GM21619 (cell line): ENCODE results near the gene SHC4.
"Not testable (repeated sequence)": the region's sequence is repeated elsewhere in the genome, so short reads cannot be mapped to it uniquely, and the experiment has no call there.

Source experiments
- ATAC-seq: cut with Tn5 transposase; IDR thresholded peaks from one replicate; pipeline ENCODE4 v1.9.1; 2021; ENCODE audit not compliant: unreplicated experiment

SHC4 gene

DNA sequence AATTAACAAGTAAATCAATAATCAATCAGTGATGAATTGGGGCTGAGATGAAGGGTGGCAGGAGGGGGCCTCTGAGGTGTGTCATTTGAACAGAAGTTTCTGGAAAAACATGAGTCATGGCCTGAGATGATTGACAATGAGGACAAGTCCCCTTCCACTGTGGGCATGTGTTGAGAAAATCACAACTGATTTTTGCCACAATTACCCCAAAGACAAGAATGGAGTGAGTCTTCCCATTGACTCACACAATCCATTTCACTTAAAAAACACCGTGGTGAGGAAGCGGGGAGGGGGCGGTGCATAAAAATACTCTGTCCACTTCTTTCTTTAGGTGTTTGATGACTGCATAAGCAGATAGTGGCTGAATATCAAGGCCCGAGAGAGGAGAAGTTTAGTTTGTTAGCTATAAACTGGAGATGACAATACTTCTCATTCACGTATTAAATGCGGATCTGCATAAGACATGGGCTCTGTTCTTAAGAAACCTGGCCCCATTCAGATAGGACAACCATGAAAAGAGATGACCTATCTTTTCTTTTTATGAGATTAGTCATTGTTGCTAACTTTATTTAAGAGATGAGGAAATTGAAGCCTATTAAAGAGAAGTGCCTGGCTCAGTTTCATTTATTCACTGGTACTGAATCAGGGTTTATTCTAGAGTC, 34.7 kb downstream of the SHC4 start:
- ATAC-seq = no peak

DNA sequence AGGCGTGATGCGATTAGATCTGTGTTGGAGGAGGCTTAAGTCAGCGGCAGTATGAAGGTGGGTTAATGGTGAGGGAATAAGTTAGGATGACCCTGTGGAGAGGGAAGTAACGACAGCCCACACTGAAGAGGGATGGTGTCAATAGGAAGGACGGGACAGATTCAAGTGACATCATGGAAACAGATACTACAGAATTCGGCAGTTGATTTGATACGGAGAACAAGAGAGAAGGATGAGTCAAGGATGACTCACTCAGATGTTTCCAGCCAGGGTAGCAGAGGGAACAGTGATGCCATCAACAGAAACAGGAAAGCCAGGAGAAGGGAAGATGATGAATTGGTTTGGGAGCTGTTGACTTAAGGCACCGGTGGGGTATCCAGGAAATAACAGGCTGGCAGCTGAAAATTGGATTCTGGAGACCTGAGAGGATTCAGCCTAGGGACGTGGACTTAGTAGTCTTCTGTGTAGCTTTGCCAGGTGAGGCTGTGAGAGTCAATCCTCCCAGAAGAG, 38.0 kb downstream of the SHC4 start:
- ATAC-seq = no peak

DNA sequence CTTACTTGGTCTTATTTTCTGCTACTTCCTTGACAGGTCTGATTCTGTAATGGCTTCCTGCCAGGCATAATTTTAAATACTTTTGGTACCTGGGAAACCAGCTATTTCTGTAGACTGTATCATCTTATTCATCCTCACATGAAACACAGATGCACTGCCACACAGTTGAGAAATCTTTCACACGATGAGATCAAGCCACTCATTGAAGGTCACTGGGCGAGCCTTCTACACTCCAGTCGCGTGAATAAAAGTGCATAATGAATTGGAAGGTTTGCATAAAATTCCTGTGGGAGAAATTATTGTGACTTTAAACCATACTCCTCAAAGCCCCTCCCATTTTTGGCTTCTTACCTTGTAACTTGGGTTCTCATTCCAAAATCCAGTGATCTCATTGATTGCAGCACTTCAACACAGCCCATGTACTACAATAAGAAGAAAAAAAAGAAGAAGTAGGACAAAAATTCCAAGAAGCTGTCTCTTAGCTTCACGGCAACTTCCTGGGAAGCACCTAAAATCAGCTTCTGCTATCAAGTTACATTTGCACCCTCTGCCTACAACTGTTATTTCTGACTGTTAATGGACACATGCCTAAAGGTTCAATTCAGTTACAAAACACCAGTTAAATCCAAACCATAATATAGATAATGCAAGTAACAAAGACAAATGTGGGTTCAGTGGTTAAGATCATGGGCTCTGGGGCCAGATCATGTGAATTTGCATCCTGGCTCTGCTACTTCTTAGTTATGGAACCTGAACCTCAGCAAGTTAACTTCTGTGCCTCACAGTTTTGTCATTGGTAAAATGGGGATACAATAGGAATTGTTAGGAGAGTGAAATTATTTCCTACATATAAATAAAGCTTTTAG, 39.0 kb downstream of the SHC4 start:
- no peak for ATAC-seq

DNA sequence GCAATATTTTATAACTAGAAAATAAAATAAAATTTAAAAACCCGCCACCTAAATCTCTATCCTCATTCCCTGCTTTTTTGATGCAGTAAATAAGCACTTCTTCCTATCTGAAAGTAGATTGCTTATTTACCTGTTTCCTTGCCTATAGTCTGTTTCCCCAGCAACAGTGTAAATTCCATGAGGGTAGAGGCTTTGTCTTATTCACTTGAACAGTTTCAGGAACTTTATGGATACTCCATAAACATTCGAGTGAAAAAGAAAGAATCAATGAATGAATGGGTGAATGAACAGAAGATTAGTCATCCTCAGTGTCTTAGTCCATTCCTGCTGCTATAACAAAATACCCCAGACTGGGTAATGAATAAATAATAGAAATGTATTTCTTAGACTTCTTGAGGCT, 41.7 kb downstream of the SHC4 start:
- ATAC-seq = no peak

DNA sequence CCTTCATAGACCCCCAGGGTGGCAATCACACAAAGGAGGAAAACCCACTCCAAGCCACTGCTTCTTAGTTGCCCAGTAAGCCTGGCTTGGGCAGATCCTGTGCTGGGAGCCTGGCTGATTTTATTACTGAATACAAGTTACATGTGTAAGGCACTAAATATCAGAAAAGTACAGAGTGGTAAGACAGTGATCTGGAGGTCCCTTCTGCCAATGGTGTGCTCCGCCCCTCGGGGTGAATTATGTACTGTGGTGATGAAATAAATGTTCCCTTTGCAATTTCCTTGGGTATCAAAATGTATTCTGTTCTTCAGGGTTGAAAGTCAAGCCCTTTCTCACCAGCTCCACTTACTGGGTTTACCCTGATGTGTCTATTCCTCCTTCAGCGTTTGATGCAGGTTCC, 47.0 kb downstream of the SHC4 start:
- no peak for ATAC-seq

DNA sequence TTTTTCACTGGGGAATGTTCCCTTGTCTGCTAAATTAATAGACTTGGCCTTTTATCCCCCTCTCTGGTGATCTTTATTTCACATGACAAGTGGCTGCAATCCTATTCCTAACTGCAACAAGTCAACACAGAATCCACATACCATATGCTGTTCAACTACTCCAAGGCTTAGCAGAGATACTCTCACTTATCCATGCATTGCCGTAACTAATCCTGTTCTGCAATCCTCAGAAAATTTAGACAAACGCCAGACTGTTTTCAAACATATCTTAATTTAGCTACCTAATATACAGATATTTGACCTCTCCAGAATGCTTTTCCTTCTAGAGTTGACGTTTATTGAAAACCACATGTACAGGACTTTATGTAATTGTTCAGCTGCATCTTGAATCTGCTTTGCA, 47.9 kb downstream of the SHC4 start:
- no peak for ATAC-seq

DNA sequence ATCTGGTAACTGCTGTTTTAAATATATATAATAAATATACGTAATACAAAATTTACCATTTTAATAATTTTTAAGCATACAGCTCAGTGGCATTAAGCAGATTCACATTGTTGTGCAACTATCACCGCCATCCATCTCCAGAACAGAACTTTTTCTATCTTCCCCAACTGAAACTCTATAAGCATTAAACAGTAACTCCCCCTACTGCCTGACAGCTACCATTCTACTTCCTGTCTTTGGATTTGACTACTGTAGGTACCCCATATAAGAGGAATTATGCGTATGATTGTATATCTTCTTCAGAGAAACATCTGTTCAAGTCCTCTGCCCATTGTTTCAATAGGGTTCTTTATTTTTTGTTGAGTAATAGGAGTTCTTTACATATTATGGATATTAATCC, 49.0 kb downstream of the SHC4 start:
- no peak for ATAC-seq

DNA sequence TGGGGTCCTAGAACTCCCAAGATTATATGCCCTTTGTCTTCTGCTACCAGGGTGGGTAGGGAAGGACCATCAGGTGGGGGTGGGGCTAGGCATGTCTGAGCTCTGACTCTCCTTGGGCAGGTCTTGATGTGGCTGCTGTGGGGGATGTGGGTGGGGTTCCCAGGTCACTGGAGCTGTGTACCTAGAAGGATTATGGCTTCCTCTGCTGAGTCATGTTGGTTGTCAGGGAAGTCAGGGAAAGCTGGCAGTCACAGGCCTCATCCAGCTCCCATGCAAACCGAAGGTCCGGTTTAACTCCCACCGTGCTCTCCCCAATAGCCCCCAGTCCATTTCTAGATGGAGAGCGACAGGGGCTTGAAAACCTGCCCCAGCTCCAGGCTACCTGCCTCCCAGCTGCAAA, 50.6 kb downstream of the SHC4 start:
- no peak for ATAC-seq

DNA sequence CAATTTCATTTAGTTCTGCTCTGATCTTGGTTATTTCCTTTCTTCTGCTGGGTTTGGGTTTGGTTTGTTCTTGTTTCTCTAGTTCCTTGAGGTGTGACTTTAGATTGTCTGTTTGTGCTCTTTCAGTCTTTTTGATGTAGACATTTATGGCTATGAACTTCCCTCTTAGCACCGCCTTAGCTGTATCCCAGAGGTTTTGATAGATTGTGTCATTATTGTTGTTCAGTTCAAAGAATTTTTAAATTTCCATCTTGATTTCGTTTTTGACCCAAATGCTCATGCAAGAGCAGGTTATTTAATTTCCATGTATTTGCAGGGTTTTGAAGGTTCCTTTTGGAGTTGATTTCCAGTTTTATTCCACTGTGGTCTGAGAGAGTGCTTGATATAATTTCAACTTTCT, 53.2 kb downstream of the SHC4 start:
- not testable (repeated sequence) for ATAC-seq

DNA sequence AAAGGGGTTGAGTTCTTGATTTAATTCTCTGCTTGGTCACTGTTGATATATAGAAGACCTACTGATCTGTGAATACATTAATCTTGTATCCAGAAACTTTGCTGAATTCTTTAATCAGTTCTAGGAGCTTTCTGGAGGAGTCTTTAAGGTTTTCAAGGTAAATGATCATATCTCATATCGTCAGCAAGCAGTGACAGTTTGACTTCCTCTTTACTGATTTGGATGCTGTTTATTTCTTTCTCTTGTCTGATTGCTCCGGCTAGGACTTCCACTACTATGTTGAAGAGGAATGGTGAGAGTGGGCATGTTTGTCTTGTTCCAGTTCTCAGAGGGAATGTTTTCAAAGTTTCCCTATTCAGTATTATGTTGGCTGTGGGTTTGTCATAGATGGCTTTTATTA, 54.4 kb downstream of the SHC4 start:
- not testable (repeated sequence) for ATAC-seq

DNA sequence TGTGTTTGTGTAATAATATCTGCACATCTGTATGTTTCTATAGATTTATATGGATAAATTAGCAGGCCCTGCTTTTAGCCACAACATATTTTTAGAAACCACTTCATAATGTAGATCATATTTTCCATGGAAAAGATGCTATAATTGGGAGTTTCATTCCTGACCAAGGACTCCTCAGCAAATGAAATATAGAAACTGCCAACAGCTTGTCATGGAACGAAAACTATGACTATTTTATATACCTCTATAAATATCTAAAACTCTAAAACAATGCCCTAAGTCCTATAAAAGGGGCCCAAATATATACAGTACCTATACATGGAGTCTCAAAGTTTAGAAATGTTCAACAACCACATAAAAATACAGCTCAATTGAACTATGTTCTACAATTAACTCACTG, 57.9 kb downstream of the SHC4 start:
- no peak for ATAC-seq

DNA sequence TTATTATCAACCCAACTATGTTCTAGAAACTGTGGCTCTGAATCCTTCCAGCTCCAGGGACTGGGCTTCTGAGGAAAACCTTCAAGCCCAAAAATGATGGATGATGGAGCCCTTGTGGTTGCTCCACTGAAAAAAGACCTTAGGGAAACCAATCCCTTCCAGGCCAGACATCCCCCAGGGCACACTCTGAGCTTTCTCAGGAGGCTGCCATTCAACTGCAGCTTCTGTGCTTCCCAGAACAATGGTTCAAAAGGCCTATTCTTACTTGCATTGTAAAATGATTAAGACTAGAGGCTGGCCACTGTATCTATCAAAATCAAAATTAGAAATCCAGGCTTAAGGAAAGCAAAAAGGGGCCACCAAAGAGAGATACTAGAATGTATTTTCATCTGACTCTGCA, 58.5 kb downstream of the SHC4 start:
- ATAC-seq = no peak

DNA sequence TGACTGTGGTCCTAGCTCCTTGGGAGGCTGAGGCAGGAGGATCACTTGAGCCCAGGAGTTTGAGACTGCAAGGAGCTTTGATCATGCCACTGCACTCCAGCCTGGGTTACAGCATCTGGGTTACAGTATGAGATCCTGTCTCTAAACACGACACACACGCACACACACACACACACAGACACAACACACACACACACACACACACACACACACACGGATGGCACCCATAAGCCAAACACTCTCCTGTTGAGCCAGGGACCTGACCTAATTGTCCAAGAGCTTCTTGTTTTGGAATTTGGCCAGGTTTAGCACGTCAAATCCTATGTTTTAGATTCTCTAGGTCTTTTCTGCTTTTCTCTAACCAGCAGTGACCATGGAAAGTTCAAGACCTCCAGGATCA, 59.0 kb downstream of the SHC4 start:
- ATAC-seq = no peak

DNA sequence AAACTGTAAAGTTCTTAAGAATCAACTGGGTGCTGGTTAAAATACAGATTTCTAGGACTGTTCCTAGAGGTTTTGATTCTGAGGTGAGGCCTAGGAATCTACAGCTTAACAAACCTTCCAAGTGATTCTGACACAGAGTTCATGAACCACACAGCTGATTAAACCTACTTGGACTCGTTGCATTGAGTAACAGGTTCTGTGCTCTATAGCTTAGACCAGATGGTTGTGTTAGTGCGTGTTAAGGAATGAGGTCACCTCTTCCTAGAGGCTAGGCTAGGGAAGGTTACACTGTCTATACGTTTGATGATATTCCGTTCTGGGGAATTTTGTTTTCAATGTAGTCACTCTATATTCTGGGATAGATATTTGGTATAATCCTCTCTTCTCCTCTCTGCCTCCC, 63.9 kb downstream of the SHC4 start:
- no peak for ATAC-seq

DNA sequence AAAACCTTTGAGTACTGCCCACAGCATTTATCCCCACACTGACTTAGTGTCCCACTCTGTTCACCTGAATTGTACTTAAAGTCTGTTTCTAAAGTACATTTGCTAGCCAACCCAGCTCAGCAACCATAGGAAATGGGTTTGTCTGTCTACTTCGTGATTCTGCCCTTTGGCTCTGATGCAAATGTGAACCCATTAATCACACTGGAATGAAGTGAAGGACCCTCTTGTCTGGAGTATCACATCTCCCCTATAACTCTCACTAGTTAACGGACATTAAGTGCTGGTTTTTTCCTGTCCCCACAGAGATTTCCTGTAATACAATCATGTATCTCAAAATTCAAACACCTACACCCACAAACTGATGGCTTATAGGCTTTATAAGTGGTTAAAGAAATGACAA, 65.3 kb downstream of the SHC4 start:
- no peak for ATAC-seq

DNA sequence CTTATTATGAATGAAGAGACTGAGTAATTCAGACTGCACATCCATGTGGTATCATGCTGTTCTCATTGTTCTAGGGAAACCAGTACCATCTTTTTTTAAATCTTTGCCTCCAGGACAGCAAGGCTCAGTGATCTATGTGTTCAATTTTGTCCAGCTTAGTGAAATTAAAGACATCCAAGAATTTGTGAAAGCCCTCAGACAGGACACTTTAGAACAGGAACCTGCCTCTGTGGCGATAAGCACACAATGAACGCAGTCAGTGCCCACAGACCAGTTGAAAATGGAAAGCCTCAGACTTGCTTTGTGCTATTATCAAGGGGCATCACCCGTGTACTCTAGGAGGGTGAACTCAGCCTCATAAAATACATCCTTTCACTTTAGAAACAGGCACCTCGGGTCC, 65.7 kb downstream of the SHC4 start:
- ATAC-seq = no peak

DNA sequence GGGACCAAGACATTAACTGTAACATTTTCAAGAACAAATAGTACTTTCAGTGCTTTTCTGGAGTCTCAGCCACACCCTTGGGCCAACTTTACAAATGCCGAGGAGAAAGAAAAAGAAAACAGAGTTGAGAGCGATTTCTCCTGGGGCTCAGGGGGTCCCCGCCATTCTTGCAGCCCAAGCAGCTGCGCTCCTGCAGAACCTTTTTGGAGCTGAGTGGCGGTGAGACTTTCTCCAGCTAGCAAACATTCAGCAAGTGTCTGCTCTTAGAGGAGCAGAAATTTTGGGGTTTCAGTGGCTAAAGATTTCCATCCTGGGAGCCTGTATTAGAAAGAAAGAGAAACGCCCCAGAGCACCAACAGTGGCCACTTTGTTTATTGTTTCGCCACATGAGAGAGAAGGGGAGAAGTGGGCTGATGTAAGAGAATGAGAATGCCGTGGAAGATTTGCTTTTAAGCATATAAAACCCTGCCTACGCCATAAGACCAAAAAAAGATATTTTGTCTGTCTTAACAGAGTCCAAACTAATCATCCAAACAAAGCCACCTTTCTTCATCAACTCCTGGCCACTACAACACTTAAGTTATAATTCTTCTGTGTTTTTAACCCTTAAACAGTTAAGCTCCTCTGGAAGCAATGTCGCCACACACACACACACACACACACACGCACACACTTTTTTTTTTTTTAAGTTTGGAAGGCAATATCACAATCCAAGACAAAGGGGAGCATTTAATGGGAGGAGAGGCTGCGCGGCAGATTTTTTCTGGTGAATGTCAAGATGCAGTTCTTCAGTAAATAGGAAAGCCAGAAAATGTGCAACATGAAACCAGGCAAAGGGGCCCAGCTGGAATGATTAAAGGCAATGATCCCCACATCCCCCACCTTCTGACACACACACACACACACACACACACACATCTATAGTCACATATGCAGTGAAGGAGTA, 66.6 kb downstream of the SHC4 start:
- no peak for ATAC-seq

DNA sequence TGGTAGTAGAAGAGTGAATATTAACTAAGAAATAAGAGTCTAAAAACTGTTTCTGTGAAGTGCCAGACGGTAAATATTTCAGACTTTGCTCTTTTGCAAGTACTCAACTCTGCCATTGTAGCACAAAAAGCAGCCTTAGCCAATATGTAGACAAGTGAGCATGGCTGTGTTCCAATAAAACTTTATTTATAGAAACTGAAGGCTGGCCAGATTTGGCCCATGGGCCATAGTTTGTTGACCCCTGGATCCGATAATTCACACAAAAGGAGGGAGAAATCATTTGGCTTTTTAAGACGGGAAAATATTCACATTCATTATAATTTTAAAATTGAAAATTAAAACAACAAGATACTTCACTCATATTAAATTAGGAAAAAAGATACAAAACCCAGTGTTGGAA, 70.4 kb downstream of the SHC4 start:
- ATAC-seq = no peak

DNA sequence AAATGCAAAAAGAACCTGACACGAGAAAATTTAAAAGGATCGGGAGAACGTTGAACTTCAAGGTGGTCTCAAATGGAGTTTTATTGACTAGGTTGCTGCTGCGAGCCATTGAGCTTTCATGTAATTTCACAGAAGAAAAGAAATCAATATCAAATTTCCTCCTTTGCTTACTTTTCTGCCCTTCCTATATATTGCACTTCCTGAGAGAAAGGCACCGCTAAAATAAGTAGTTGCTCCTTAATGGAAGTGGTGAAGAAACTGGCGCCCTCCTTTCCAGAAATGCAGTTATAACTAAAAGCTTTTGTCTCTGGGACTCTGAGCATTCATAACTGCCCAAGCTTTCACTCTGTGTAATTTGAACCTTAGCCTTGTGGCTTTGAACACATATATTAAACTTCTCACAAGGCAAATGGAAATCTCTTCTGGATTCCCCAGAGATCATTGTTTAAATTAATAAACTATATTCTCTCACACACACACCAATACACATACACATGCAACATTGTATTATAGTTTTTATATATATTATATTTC, 72.4 kb downstream of the SHC4 start:
- ATAC-seq = no peak

DNA sequence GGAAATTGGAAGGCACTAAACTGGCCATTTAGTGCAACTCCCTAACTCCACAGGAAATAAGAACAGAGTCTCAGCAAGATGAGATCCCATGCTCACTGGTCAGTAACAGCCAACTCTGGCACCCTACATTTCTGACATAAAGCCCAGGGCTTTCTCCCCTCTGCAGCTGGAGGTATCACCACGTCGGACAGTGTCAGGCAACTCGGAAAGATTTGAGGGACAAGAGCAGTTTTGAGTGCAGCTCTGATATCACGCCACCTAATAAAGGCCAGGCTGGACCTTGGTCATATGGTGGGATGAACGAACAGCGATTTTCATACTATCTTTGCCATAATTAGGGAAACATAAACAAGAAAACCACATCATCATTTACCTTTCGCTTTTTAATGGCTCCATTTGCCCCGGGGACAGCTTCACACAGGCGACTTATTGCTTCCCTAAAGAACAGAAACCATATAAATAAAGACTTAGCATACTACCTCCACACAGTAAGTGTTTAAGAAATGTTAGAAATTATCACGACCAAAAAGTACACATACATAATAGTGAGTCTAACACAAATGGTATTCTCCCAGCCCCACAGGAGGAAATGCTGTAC, 73.2 kb downstream of the SHC4 start:
- ATAC-seq = no peak

DNA sequence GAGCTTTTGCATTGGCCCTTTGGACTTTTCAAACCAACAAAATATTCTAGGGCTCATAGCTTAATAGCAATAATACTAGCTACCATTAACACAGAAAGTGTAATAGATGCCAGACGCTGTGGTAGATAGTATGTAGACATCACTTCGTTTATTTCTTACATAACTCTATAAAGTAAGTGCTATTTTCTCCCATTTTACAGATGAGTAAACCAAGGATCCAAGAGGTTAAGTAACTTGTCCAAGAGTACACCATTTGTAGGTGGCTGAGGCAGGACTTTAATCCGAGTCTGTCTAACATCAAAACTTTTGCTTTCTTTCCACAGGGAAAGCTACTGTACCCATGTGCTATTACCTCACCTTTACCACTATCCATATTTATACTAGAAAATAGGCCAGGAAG, 73.8 kb downstream of the SHC4 start:
- ATAC-seq = no peak
